Prostate gland (tissue), 2 donors: ENCODE measurements around the gene FLOT1. TPM values are rescaled to one million over a fixed set of nuclear protein-coding genes. Genes with fewer than 3 reads are reported as not detected.

Experiments
- DNase-seq: peaks from one replicate; pipeline ENCODE4 v3.0.0-alpha.2; 2019; ENCODE audit warnings: low spot score
- H3K27ac ChIP-seq, 2 donors: fragments of 200-600 bp; sonication (generic); 2 replicates each; pipeline ENCODE4 v1.5.1; 2017 to 2019
- H3K27me3 ChIP-seq: fragments of 200-600 bp; sonication (generic); replicated peaks from 2 replicates; pipeline ENCODE4 v1.5.1; 2019; ENCODE audit not compliant: insufficient read depth
- H3K36me3 ChIP-seq, 2 donors: fragments of 200-600 bp; sonication (generic); 1 replicate in 1 of 2; 2 replicates in 1 of 2; pipeline versions ENCODE4 v1.5.1 to v1.8.1; 2017 to 2019
- H3K4me1 ChIP-seq: fragments of 200-600 bp; sonication (generic); replicated peaks from 2 replicates; pipeline ENCODE4 v1.5.1; 2019
- H3K4me3 ChIP-seq, 2 donors: fragments of 200-600 bp; sonication (generic); 2 replicates each; pipeline ENCODE4 v1.5.1; 2017 to 2019
- H3K9me3 ChIP-seq: fragments of 200-600 bp; sonication (generic); 2 replicates; pipeline ENCODE4 v1.5.1; 2017
- CTCF ChIP-seq, 4 experiments: fragments of 200-600 bp in 2 of 4; fragments of 450-650 bp in 2 of 4; sonication (generic) in 2 of 4; IDR thresholded peaks; 1 replicate in 3 of 4; 2 replicates in 1 of 4; pipeline ENCODE4 v1.5.1; 2016 to 2019; ENCODE audit warnings: antibody characterized with exemption in 4 of 4, mild to moderate bottlenecking in 2 of 4, moderate library complexity in 2 of 4
- POLR2A ChIP-seq: fragments of 450-650 bp; IDR thresholded peaks from one replicate; pipeline ENCODE4 v1.6.1; 2016; ENCODE audit warnings: antibody characterized with exemption, mild to moderate bottlenecking
- POLR2AphosphoS5 ChIP-seq: sonication (generic); formaldehyde crosslinking; IDR thresholded peaks from one replicate; pipeline ENCODE4 v1.6.1; 2017; ENCODE audit warnings: antibody characterized with exemption
- WGBS: methylation state at CpG from one replicate; pipeline ENCODE4 v1.1.5; 2018; 5-methylcytosine and 5-hydroxymethylcytosine counted together
- intact Hi-C: fragments of 100-400 bp; cut with DNase I; formaldehyde crosslinking; loops from one replicate; pipeline ENCODE4 v1.14.2; 2022
- total RNA-seq, 2 donors: library from RNA; depleted of rRNA; stranded (reverse); fragments of >200 nt; gene quantifications; one replicate each; pipeline ENCODE4 v1.1.0, GENCODE V29; 2016

Gene FLOT1
- total RNA-seq, 2 donors from 2014 or later: 117 to 133 TPM

- Histone ChIP-seq H3K27ac (peak within 1 kb of the TSS; percentile 92 to 97), H3K4me1 (peaks cover 4% of the 10 kb centered on the region), H3K27me3 (no peaks in the 10 kb centered on the region), H3K9me3 (no peaks in the 10 kb centered on the region), H3K4me3 (peak within 1 kb of the TSS; percentile 66 to 88), H3K36me3 (no peaks in the 10 kb centered on the region)
- peak; percentile 8 for TF ChIP-seq POLR2AphosphoS5
- no peak for TF ChIP-seq CTCF (IDR thresholded peaks at IDR 0.05)
- TF ChIP-seq POLR2A: peak; percentile 59
- intact Hi-C loops: loop anchor here (2.0 to 5.0 kb wide), 2 partner anchors 35 to 69 kb away; partner anchors contain the start of genes MRPS18B, PPP1R10 and TUBB
- peak; percentile 69 for DNase-seq
- 2% methylated on average over 41 of the region's 41 CpGs for WGBS
These were observed 56.2 kb downstream of the FLOT1 start, which contains the start of gene PPP1R18 for GRCh38 chr6:30686009-30686907. Gene PPP1R18 (minus strand): TSS chr6:30686645. CDS start chr6:30686018, 627 bp downstream.

GRCh38 chr6:30685157-30686008 is 57.1 kb downstream of the FLOT1 start:
- Histone ChIP-seq H3K36me3 (no peaks in the 10 kb centered on the region), H3K9me3 (no peaks in the 10 kb centered on the region), H3K4me1 (peaks cover 4% of the 10 kb centered on the region), H3K4me3 (peak overlapping the region; percentile 66 to 88), H3K27me3 (no peaks in the 10 kb centered on the region), H3K27ac (peak overlapping the region; percentile 92 to 97)
- DNase-seq: no peak
- no peak for TF ChIP-seq POLR2A
- TF ChIP-seq POLR2AphosphoS5: no peak
- TF ChIP-seq CTCF (IDR thresholded peaks at IDR 0.05): no peak
- 54% methylated on average over 27 of the region's 29 CpGs for WGBS
- intact Hi-C loops: loop anchor here (2.0 to 5.0 kb wide), 2 partner anchors 35 to 68 kb away; partner anchors contain the start of genes MRPS18B, PPP1R10 and TUBB

- intact Hi-C loops: loop anchor here (5.0 kb wide), 1 partner anchor 67 kb away; the partner anchor contains the start of genes MRPS18B and PPP1R10
- no peak for DNase-seq
- Histone ChIP-seq H3K4me3 (peak overlapping the region; percentile 66 to 88), H3K27me3 (no peaks in the 10 kb centered on the region), H3K27ac (peak overlapping the region; percentile 92 to 97), H3K36me3 (no peaks in the 10 kb centered on the region), H3K4me1 (peaks cover 4% of the 10 kb centered on the region), H3K9me3 (no peaks in the 10 kb centered on the region)
- no peak for TF ChIP-seq POLR2A
- no peak for TF ChIP-seq POLR2AphosphoS5
- TF ChIP-seq CTCF (IDR thresholded peaks at IDR 0.05): no peak
- 48% methylated on average over 21 of the region's 21 CpGs for WGBS
These were observed 57.9 kb downstream of the FLOT1 start for GRCh38 chr6:30684386-30685156.

- H3K27me3 ChIP-seq: no peaks in the 10 kb centered on the region
- no peak for DNase-seq
- no peak for TF ChIP-seq CTCF (IDR thresholded peaks at IDR 0.05)
- no peak for TF ChIP-seq POLR2A
- no peak for TF ChIP-seq POLR2AphosphoS5
- intact Hi-C loops: no loop called here
- WGBS: 30% methylated on average over 2 of the region's 2 CpGs
- H3K4me1 ChIP-seq: peaks cover 4% of the 10 kb centered on the region
- H3K4me3 ChIP-seq: peak overlapping the region; percentile 66 to 88
- H3K36me3 ChIP-seq: no peaks in the 10 kb centered on the region
- H3K27ac ChIP-seq: peak overlapping the region; percentile 92 to 97
- no peaks in the 10 kb centered on the region for H3K9me3 ChIP-seq
These were observed 58.5 kb downstream of the FLOT1 start for GRCh38 chr6:30683980-30684338.
